ENCODE measurements around the gene TMEM150B. TPM values are rescaled to one million over a fixed set of nuclear protein-coding genes. Genes with fewer than 3 reads are reported as not detected.

TMEM150B gene
- total and polyA plus RNA-seq, 2 donors (not counting 3 experiments of a cell fraction or from before 2014, with no cell fraction given) = not detected

DNA sequence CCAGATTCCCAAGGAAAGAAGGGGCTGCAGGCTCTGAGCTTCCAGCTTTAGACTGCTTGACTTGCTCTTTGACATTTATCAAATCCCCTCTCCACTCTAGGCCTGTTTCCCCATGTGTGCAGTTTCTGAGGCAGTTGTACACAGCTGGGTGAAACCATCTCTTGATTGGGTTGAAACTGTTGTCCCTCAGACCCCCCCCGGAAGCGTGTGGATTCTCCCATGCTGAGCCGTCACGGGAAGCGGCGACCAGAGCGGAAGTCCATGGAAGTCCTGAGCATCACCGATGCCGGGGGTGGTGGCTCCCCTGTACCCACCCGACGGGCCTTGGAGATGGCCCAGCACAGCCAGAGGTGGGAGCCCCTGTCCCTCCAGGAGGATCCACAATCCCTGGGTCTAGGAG lies 21.7 kb downstream of the TMEM150B start:
- no peaks in the 10 kb centered on the region for H3K4me1 ChIP-seq (ENCODE audit: control insufficient read depth, extremely low read depth, insufficient read depth, low read length)
- DNase-seq (ENCODE audit: low read depth, low spot score) (no peak), FAIRE-seq (no peak)
- no peaks in the 10 kb centered on the region for H3K9me1 ChIP-seq (replicated peaks; ENCODE audit: control insufficient read depth, extremely low read depth, insufficient read depth, low read length)
- H3K9me3 ChIP-seq (replicated peaks; ENCODE audit: control insufficient read depth, insufficient read depth, low read length) = no peaks in the 10 kb centered on the region
- no peak overlapping the region for H2AFZ ChIP-seq (ENCODE audit: low read depth, low read length)
- intact Hi-C loops (cut with micrococcal nuclease) = loop anchor here (5.0 kb wide), 1 partner anchor 161 kb away; no protein-coding TSS in a partner anchor
- no peak overlapping the region for H3K4me2 ChIP-seq (ENCODE audit: insufficient read depth, low read length)
- no peaks in the 10 kb centered on the region for H4K20me1 ChIP-seq (replicated peaks; ENCODE audit: control insufficient read depth, extremely low read depth, insufficient read depth, low read length)
- ChIA-PET POLR2A (no interaction called here), CTCF (interaction anchor here (2.4 to 3.8 kb wide), 4 partner anchors 9 to 163 kb away, joined by 8 to 51 read pairs (median 18); partner anchors contain the start of gene TMEM238)
- H3K9ac ChIP-seq (replicated peaks; ENCODE audit: extremely low read depth, insufficient read depth, low read length) = no peak overlapping the region
- H3K4me3 ChIP-seq (replicated peaks in 1 of 3; ENCODE audit: insufficient read depth in 1 of 3, low read depth in 1 of 3, low read length in 3 of 3) = no peak overlapping the region
- dilution Hi-C loops (cut with MboI; ENCODE audit: extremely low pct_ligation_motif_present, low sequenced_read_pairs) = no loop called here
- H3K27me3 ChIP-seq (ENCODE audit: control insufficient read depth in 2 of 2, insufficient read depth in 2 of 2, low read length in 2 of 2) = peaks cover 0 to 3% of the 10 kb centered on the region in 2 experiments
- H3K36me3 ChIP-seq (ENCODE audit: control insufficient read depth in 2 of 2, extremely low read depth in 1 of 2, insufficient read depth in 2 of 2, low read length in 2 of 2) = no peaks in the 10 kb centered on the region
- H3K27ac ChIP-seq (ENCODE audit: insufficient read depth, low read depth, low read length) = no peak overlapping the region
- TF ChIP-seq JUN (IDR thresholded peaks at IDR 0.05; ENCODE audit: borderline replicate concordance, insufficient read depth, insufficient read length, low read depth) = no peak
- TF ChIP-seq GATA2 (IDR thresholded peaks at IDR 0.05; ENCODE audit: insufficient read depth, insufficient read length, low read depth, low read length) = no peak
- no peak for TF ChIP-seq EZH2 (IDR thresholded peaks at IDR 0.05; ENCODE audit: borderline replicate concordance, low read depth, low read length, severe bottlenecking)
- TF ChIP-seq POLR2A (IDR thresholded peaks at IDR 0.05; ENCODE audit: low read depth, low read length) = no peak
- no peak for TF ChIP-seq POLR2AphosphoS5 (IDR thresholded peaks at IDR 0.05; ENCODE audit: insufficient read depth, low read depth, low read length)
- no peak for TF ChIP-seq FOS (IDR thresholded peaks at IDR 0.05; ENCODE audit: borderline replicate concordance, insufficient read depth, low read length)
- no peak for TF ChIP-seq MYC (IDR thresholded peaks at IDR 0.05; ENCODE audit: low read depth, low read length)
- TF ChIP-seq, protein P1, sequence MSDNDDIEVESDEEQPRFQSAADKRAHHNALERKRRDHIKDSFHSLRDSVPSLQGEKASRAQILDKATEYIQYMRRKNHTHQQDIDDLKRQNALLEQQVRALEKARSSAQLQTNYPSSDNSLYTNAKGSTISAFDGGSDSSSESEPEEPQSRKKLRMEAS (IDR thresholded peaks at IDR 0.05; ENCODE audit: insufficient read depth, insufficient read length) = no peak
- TF ChIP-seq, protein P2, sequence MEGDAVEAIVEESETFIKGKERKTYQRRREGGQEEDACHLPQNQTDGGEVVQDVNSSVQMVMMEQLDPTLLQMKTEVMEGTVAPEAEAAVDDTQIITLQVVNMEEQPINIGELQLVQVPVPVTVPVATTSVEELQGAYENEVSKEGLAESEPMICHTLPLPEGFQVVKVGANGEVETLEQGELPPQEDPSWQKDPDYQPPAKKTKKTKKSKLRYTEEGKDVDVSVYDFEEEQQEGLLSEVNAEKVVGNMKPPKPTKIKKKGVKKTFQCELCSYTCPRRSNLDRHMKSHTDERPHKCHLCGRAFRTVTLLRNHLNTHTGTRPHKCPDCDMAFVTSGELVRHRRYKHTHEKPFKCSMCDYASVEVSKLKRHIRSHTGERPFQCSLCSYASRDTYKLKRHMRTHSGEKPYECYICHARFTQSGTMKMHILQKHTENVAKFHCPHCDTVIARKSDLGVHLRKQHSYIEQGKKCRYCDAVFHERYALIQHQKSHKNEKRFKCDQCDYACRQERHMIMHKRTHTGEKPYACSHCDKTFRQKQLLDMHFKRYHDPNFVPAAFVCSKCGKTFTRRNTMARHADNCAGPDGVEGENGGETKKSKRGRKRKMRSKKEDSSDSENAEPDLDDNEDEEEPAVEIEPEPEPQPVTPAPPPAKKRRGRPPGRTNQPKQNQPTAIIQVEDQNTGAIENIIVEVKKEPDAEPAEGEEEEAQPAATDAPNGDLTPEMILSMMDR (IDR thresholded peaks at IDR 0.05; ENCODE audit: extremely low read depth in 1 of 2, insufficient read depth in 1 of 2, low read depth in 1 of 2, low read length in 2 of 2) = no peak
- H3K79me2 ChIP-seq (ENCODE audit: control insufficient read depth, insufficient read depth, low read length) = no peaks in the 10 kb centered on the region
- BruUV-seq (replicated peaks) = no TSS peak
